SJSA1 (cell line): ENCODE measurements around the gene YIPF7. TPM values are rescaled to one million over a fixed set of nuclear protein-coding genes. Genes with fewer than 3 reads are reported as not detected.

Experiments
- total RNA-seq: library from RNA; depleted of rRNA; stranded (reverse); fragments of >200 nt; shearing (Covaris generic); gene quantifications from 2 replicates; pipeline ENCODE4 v1.2.3, GENCODE V29; 2014; rRNA removed

The YIPF7 gene
- total RNA-seq, 1 experiment from 2014 or later = not detected

Other genes with a start within 250 kb of the YIPF7 start
- not detected in 2 replicates for gene KCTD8, start 202.8 kb downstream of the YIPF7 start, total RNA-seq
- gene GUF1, start 26.8 kb upstream of the YIPF7 start, total RNA-seq = 13.1 and 13.4 TPM in 2 replicates
- gene GNPDA2, start 74.9 kb upstream of the YIPF7 start, total RNA-seq = 16.4 and 18.7 TPM in 2 replicates